NOMO-1 treated with DMSO at 0.1 percent for 48 hours (cell line): ENCODE results near the gene LRP5.

Experiments used
- DNase-seq: peaks from one replicate; lab custom pipeline; 2025; ENCODE audit not compliant: unreplicated experiment; lab: John Stamatoyannopoulos, UW

LRP5 gene

DNA sequence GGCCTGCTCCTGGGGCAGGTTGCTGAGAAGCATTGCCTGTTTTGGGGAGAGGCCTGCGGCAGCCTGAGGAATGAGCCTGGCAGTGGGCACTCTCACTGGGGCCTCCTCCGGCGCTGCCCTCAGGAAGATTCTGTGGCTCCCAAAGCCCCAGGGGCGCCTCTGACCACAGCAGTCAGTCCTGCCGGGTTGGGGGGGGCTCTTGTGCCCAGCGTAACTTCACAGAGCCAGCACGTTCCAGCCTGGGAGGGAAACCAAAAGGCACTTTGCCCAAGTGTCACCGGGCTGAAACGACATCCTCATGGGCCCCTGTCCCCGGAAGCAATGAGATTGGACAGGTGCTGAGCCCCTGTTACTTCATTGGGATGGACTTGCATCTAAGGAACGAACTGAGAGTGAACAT, 4.3 kb upstream of the LRP5 start:
- DNase-seq = no peak

DNA sequence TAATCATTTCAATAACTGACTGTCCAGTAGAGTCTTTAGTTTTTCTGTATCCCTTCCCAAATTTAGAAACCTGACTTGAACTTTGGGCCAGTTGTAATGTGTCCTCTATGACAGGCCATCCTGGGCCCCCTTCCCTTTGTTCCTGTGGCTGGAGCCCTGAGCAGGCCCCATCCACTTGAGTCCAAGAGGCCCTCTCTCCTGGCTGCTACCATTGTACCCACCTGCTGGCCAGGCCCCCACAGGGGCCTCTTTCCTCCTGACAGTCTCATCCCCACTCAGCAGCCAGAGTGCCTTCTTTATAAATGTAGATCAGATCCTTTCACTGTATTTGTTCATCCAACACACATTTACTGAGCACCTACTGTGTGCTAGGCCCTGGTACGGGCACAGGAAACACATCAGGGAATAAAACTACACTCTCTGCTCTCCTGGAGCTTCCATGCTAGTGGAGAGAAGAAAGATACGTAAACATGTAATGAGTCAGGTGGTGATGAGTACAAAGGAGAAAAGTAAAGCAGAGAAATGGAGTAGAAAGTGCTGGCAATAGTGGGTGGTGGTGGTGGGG, 2.7 kb upstream of the LRP5 start:
- no peak for DNase-seq

DNA sequence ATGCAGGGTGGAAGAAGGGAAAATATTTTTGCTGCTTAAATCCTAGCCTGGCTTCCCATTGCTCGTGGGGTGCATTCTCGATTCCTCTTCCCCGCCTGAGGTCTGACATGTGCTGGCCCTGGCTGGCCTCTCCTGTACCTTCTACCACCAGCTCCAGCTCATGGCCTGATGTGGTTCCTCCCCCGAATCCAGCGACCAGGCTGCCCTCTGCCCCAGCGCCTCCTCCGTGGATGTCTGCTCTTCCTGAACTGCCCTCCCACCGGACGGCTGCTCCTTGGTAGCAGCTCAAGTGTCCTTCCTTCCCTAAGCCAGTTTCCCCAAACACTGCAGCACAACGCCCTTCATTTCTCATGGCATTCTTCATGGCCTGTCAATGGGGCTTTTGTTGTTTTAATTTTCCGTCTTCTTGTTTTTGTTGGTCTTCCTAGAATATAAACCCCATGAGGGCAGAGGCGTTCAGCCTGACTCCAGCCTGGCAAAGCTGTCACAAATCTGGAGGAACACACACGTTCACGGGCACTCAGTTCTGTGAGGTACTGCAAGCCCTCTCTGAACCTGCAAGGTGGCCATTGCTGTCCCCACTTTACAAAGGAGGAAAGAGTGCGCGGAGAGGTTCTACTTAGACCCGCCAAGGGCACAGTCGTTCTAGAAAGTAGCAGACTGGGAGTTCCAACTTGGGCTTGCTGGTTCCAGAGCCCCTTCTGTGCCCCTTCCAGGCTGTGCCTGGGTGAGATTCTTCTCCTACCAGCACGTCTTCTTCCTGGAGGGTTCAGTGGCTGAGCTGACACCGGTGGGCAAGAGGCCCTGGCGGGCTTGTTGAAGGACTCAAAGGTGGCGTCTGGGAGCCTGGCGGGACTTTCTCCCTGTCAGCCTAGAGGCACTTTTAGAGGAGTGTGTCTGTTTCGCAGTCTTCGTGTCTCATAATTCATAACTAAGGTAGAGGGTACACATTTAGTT, 953 bp upstream of the LRP5 start:
- DNase-seq = no peak

DNA sequence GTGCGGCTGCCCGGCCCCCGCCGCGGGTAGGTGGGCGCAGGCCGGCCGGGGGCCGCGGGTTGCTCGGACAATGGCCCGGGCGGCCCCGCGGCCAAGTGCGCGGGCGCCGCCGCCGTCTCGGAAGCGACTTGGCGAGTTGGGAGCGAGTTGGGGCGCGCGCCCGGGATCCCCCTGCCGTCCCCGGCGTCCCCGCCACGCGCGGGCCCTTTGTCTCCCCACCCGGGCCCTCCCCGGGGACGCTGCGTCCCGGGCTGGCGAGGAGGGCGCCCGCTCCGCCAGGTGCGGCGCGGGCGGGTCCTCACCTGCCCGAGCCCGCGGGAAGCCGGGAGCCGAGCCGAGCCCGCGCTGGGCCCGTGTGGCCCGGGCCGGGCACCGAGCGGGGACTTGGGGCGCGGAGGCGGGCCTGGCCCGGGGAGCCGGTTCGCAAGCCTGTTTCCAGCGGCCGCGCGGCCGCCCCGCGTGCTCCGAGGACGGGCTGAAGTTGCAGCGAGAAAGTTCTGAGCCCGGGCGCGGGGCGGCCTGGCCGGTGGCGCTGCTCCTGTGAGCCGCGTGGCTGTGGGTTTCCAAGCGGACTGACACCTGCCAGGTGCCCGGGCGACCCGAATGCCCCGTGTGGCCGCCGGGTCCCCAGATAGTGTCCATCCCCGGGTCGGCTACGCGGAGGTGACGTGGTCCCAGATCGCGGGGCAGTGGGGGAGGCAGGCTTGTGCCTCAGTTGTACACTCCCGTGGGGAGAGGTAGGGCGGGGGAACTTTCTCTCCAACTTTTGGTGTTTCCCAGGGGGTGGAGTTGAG, 586 bp downstream of the LRP5 start:
- DNase-seq = no peak

DNA sequence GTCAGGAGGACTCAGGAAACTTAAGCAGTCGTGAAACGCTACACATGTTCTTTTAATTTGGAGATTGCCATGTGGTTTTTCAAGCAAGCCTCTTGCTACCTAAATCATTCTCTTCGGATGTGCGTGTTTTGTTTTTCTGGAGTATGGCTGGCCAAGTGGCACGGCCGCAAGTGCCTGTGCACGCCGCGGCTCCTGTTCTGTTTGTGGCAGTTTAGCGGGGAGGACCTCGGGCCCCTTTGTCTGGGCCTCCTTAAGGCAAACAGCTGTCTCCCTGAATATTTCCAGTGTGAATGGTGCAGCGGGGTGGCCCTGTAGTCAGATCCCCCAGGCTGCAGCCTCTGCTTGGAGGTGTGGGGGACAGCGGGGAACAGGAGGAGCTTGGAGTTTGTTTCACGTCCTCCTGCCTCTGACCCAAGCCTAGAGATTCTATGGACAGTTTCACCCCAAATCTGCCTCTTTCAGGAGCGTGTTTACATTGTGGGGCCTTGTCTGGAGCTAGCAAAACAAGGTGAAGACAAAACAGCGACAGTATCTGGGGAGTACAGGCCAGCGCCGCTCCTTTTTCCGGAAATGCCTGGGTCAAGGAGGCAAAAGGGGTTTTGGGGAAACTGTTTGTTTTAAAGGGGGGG, 1.3 kb downstream of the LRP5 start:
- no peak for DNase-seq

DNA sequence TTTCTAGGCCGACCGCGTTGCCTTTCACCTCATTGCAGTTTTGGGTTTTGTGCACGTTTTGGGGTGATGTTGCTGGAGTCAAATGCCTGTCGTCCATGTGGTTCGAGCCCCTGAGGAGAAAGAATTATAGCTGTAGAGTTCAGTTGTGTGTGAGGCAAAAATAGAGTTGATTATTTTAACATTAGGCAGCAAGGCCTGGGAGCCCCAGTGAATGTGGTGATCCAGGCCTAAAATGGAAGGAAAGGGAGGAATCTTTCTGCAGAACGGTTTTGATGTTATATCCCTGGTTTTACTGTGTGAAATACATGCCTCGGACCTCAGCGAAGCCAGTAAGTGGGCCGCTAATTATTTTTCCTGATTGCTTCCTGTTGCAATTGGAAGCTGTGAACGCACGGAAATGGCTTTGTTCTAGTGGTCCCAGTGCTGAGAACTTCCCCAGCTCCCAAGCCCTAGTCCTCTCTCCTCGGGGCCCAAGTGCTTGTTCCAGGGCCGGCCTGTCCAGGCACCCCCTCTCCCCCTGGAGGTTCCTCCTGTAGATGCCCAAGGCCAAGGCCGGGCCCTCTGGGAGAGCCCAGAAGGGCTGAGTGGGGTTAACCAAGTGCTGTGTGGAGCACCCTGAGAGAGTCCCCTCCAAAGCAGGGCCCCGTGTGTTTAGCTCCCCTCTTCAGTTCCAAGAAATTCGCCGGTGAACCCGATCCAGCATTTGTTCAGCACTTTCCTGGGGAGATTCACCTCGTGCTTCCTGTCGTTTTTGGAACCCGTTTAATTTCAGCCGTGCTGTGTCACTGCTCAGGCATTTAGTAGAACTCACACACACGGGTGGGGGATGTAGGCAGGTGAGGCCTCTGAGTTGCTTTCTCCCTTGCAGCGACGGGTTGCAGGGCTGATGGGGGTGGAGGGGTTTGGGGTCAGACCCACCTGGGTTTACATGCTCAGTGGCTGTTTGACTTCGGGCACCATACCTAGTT, 2.1 kb downstream of the LRP5 start:
- no peak for DNase-seq

DNA sequence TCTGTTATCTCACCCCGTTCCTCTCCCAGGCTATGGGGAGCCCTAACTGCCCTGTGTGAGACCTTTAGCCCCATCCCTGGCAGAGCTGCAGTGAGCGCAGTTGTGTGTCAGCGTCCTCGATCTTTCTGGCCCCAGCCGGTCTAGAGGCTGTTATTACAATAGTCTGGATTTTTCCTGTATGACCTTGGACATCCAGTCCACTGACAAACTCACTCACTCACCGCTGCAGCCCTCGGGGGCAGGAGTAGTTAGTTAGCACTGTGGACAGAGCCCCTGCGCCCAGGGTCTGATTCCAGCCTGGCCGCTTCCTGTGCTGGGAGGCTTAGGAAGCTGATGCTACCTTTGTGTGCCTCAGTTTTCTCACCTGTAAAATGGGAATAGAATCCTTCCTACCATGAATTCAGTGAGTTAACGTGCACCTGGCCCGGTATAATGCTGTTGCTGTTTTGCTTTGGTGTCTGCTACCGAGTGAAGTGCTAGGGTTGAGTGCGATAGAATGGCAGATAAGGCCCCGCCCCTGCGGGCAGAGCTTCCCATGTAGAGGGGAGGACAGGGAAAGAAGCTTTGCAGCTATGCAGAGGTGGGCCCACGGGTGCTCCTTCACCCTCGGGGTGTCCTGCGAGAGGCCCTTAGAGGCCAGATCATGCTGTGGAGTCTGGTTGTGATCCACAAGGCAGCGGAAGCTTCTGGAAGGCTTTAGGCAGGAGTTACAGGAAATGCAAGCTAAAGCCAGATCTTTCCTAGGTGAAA, 3.0 kb downstream of the LRP5 start:
- no peak for DNase-seq

DNA sequence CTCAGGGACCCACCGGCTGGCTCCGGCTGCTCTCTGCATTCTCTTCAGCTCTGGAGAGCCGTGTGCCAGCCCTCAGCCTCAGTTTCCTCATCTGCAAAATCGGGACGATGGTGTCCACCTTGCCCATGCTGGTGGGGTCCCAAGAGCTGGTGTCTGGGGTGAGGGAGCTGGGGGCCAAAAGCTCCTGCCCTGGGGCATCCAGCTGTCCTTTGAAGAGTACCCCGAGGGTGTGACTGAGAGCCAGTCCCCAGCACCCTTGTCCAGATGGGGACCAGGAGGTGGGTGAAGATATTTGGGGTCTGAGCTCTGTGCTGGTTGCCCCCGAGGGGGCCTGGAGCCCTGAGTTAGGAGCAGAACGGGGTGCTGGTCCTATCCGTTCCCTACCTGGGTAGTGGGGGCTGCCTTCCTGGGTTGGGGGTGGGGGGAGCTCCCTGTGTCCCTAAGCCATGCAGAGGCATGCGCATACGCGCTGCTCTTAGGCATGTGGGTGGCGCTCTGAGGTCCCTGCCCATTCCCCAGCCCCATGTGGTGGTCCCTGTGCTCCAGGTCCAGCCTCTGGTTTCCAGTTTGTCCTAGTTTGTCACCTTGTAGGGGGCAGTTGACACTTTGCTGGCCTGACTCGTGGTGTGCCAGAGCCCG, 4.9 kb downstream of the LRP5 start:
- no peak for DNase-seq

DNA sequence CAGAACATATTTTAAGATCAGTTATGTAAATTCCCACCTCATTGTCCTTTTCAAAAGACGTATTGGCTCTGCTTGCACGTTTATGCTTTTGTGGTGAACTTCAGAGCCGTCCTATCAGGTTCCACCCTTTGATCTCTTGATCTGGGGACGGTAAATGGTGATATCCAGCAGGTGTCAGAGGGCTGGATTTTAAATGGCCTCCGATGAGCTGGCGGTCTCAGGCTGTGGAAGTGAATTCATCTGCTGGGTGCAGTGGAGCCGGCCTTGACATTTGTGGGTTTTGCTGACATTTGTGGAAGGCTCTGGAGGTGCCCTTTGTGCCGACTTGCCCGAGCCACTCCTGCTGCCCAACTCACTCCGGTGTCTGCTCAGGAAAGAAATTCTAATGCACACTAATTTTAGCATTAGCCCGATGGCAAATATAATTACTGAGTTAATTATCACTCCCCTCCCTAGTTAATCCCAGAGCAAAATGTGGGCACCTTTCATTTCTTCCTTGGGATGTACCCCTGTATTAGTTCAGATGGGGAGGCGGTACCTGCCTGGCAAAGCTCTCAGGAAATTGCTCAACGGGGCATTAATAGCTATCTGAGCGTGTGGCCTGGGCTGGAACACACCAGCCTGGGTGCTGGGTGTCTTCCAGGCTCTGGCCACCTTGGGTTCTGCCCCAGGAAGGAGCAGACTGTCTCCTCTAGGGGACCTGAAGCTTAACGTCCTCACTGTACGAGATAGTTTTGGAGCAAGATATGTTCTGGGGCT, 9.1 kb downstream of the LRP5 start:
- DNase-seq = no peak

DNA sequence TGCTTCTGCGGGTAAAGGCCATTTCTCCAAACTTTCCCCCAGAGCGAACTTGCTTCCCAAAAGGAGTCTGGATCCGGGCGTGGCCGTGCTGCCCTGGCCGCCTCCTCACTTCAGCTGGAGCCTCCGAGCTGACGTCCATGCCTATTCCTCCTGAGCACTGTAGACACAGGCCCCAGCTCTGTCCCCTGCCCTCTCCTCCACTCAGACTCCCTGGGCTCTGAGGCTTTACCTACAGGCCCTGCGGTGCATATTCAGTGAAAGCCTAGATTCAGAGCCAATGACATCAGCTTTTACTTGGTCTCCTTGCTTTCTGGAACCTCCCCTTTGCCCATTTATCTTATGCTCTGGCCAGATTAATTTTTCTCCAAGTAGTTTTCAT, 9.7 kb downstream of the LRP5 start:
- DNase-seq = no peak

DNA sequence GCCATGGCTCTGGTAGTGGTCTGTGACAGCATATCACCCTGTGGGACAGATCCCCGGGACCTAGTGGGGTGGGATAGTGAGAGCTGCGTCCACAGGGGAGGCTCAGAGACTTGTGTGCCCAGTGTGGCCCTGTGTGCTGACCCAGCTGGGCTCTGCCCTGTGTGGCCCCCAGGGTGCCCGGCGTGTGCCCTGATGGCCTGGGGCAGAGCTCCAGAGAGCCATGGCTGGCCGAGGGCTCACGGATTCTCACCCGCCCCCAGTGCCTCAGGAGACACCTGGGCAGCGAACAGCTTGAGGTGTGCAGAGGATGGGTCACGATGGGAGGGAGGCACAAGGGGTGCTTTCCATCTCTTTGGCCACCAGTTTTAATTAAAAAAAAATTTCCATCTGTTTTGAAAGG, 11.8 kb downstream of the LRP5 start:
- DNase-seq = no peak

DNA sequence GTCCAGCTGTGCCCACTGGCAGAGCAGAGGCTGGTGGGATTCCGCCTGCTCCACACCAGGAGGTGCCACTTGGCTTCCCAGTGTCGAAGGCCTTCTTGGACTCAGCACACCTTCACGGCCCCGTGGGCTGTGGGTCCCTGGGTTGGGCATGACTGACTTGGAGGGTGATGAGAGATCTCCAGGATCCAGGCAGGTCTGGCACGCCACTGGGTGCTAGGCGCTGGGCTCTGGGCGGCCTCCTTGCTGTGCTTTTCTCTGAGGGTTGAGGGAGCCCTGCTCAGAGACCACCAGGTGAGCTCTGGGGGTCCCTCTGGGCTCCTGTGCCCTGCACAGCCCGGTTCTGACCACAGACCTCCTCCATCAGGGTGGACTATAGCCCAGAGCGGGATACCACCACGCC, 12.3 kb downstream of the LRP5 start:
- no peak for DNase-seq

DNA sequence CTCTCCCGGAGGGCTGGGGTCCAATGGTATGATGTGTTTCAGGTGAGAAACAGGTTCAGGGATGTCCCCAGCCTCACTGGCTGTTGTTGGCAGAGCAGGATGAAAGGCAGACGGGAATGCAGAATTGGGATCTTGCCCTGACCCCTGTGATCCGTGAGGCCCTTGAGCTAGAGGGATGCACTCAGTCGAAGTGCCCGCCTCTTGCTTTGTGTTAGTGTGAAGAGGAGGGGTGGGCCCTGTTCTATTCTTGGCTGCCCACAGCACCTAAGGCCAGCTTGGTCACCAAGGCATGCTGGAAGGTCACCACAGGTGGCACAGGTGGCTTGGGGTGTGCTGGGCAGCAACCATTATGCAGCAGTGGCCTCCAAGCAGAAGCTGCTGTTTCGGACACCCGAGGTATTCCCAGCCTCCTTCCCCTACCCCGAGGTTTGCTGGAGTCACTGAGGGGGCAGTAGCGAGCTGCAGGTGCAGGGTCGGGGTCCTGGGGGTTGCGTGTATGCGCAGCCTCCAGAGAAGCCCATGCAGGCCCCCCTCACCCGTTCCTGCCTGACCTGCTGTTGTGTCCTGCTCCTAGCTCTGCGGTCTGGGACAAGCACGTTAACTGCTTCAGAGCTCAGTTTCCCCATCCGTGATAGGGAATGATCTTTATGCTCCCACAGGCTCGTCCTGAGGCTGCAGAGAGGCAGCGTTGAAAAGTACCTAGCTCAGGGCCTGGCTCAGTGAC, 13.0 kb downstream of the LRP5 start:
- DNase-seq = no peak

DNA sequence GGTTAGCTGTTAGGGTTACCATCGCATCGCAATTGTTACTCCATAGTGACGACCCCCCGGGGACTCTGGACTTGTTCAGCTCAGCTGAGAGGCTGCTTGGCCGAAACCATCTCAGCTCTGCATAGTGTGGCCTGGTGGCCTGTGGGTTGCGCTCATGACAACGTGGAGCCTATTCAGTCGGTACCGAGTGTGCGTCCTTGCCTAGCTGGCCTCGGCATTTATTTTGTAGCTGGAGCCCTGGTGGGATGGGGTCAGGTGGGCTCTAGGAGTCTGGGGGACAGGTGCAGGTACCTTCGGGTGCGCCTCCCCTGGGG, 13.5 kb downstream of the LRP5 start:
- DNase-seq = no peak

DNA sequence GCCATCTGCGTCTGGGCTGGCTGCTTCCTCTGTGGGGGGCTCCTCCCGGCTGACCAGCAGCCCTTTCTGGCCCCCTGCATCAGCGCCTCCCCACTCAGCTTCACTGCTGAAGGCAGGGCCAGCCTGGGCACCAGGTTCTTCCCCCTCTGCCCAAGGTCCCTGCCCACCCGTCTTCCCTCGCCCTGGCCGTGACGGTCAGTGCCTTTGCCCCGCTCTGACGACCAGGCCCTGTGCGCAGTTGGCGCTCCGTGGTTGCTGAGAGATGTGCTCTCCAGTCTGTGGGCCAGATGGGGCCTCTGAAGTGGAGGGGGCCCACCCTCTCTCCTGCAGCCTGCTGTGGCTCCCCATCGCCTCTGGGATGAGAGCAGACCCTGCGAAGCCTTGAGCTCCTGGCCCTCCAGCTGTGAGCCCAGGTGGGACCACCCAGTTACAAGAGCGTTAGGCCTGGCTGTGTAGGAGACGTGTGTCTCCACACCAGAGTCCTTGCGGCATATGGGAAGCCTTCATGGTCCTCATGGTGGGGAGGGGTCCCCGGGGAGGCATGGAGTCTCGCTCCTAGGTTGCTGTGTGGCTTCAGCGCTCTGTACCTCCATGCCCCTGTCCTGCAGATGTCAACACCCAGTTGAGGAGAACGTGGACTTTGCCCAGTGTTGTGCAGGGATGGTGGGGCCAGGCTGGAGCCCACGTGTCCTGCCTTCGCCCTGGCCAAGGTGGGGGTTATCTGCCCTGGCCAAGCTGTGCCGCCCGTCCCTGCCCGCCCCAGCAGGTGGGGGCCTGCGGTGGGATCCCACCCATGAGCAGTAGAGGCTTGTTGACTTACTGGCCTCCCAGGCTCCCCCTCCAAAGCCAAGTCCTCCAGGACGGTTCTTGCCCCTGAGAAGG, 14.2 kb downstream of the LRP5 start:
- no peak for DNase-seq

DNA sequence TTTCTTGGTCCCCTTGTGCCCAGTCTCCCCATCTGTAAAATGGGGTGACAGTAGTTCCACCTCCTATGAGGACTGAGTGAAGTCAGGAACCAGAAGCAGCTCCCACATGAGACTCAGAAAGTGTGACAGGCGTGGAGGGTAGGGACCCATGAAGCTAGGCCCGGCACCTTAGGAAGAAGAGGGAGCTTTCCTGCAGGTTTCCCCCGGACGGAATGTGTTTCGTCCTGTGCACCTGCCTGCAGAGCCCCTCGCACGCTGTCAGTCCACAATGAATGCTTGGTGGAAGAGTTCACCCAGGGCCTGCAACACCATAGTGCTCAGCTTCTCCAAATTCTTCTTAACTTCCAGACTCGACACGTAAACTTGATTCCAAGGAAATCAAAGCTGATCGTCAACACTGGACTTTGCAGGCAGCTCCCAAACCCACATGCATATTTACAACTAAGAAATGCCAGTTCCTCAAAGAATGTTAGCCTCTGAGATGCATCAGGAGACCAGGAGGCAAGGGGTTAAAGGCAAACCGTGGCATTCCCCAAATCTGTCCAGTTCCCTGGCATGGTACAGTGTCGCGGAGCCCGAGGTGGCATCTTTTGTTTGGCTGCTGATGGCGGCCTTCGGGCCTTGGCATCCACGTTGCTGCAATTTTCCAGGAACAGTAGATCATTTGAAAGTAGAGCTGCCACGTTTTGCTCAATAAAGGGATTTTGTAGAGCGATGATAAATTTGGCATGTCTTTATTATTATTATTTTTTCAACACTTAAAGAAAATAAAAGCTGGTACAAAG, 15.4 kb downstream of the LRP5 start:
- DNase-seq = no peak
